GM23338 (cell line): ENCODE results near the gene MIX23. TPM values are rescaled to one million over a fixed set of nuclear protein-coding genes. Genes with fewer than 3 reads are reported as not detected.

Experiments
- ATAC-seq: fragments of 200-7000 bp; cut with Tn5 transposase; 3 replicates; pipeline ENCODE4 v1.9.1; 2020
- DNase-seq: peaks from one replicate; pipeline ENCODE4 v3.0.0-alpha.2; 2015; ENCODE audit warnings: low spot score
- H2AFZ ChIP-seq: fragments of 200-600 bp; sonication (generic); 2 replicates; pipeline ENCODE4 v1.8.0; 2016; ENCODE audit warnings: antibody characterized with exemption, mild to moderate bottlenecking, moderate library complexity
- H3F3A ChIP-seq: fragments of 200-600 bp; sonication (generic); replicated peaks from 2 replicates; pipeline ENCODE4 v1.8.0; 2017; ENCODE audit warnings: antibody characterized with exemption, mixed run types, low read depth
- H3K27ac ChIP-seq: fragments of 200-600 bp; sonication (generic); 2 replicates; pipeline ENCODE4 v1.6.1; 2016; ENCODE audit warnings: low read depth
- H3K27me3 ChIP-seq: fragments of 200-600 bp; sonication (generic); 2 replicates; pipeline ENCODE4 v1.8.0; 2016; ENCODE audit warnings: mild to moderate bottlenecking, mixed run types, moderate library complexity; ENCODE audit not compliant: insufficient read depth
- H3K36me3 ChIP-seq: fragments of 200-600 bp; sonication (generic); 2 replicates; pipeline ENCODE4 v1.8.0; 2016; ENCODE audit warnings: mild to moderate bottlenecking; ENCODE audit not compliant: insufficient read depth
- H3K4me1 ChIP-seq: fragments of 200-600 bp; sonication (generic); 2 replicates; pipeline ENCODE4 v1.8.0; 2016; ENCODE audit warnings: mild to moderate bottlenecking, moderate library complexity; ENCODE audit not compliant: insufficient read depth
- H3K4me2 ChIP-seq: fragments of 200-600 bp; sonication (generic); 2 replicates; pipeline ENCODE4 v1.7.1; 2017; ENCODE audit warnings: mixed run types
- H3K4me3 ChIP-seq: fragments of 200-600 bp; sonication (generic); 2 replicates; pipeline ENCODE4 v1.6.1; 2016; ENCODE audit warnings: mixed run types
- H3K79me2 ChIP-seq: fragments of 200-600 bp; sonication (generic); replicated peaks from 2 replicates; pipeline ENCODE4 v1.8.0; 2017; ENCODE audit warnings: mild to moderate bottlenecking; ENCODE audit not compliant: insufficient read depth
- H3K9me2 ChIP-seq: fragments of 200-600 bp; sonication (generic); 2 replicates; pipeline ENCODE4 v1.8.0; 2017; ENCODE audit not compliant: insufficient read depth
- H4K20me1 ChIP-seq: fragments of 200-600 bp; sonication (generic); replicated peaks from 2 replicates; pipeline ENCODE4 v1.8.0; 2017; ENCODE audit warnings: mild to moderate bottlenecking; ENCODE audit not compliant: insufficient read depth
- H3K27ac Mint-ChIP-seq: 2 replicates; pipeline ENCODE4 v1.8.0; 2020; ENCODE audit warnings: inconsistent platforms, mild to moderate bottlenecking, moderate library complexity, mixed read lengths
- H3K27me3 Mint-ChIP-seq: 3 replicates; pipeline ENCODE4 v1.8.0; 2022; ENCODE audit warnings: low read depth, mild to moderate bottlenecking, moderate library complexity, mixed read lengths, inconsistent platforms; ENCODE audit not compliant: insufficient read depth, poor library complexity
- H3K36me3 Mint-ChIP-seq: 3 replicates; pipeline ENCODE4 v1.8.0; 2021; ENCODE audit warnings: low read depth, mild to moderate bottlenecking, inconsistent platforms, moderate library complexity, mixed read lengths
- H3K4me1 Mint-ChIP-seq: 3 replicates; pipeline ENCODE4 v1.8.0; 2020; ENCODE audit warnings: mild to moderate bottlenecking, inconsistent platforms, mixed read lengths
- H3K4me3 Mint-ChIP-seq: 3 replicates; pipeline ENCODE4 v1.8.0; 2021; ENCODE audit warnings: moderate library complexity, mild to moderate bottlenecking, inconsistent platforms, mixed read lengths
- H3K9me3 Mint-ChIP-seq: 3 replicates; pipeline ENCODE4 v1.8.0; 2020; ENCODE audit warnings: moderate library complexity, mild to moderate bottlenecking, inconsistent platforms, mixed read lengths
- CREB1 ChIP-seq: fragments of 250-450 bp; sonication (Bioruptor Pico); IDR thresholded peaks from 2 replicates; pipeline ENCODE4 v1.5.0; 2020; ENCODE audit warnings: low read depth, mild to moderate bottlenecking, moderate library complexity
- ETS1 ChIP-seq: IDR thresholded peaks from 2 replicates; pipeline ENCODE4 v1.6.1; 2016; ENCODE audit warnings: antibody characterized with exemption
- EZH2 ChIP-seq: fragments of 200-600 bp; sonication (generic); IDR thresholded peaks from one replicate; pipeline ENCODE4 v1.8.0; 2017; ENCODE audit warnings: antibody characterized with exemption, mild to moderate bottlenecking, low read depth; ENCODE audit not compliant: unreplicated experiment
- EZH2phosphoT487 ChIP-seq: fragments of 200-600 bp; sonication (generic); IDR thresholded peaks from one replicate; pipeline ENCODE4 v1.8.1; 2018; ENCODE audit warnings: antibody characterized with exemption; ENCODE audit not compliant: unreplicated experiment
- POLR2AphosphoS5 ChIP-seq: IDR thresholded peaks from 2 replicates; pipeline ENCODE4 v1.6.1; 2016; ENCODE audit warnings: antibody characterized with exemption, low read depth
- STAT1 ChIP-seq: IDR thresholded peaks from one replicate; pipeline ENCODE4 v1.6.1; 2016; ENCODE audit warnings: antibody characterized with exemption; ENCODE audit not compliant: unreplicated experiment
- ZNF114 ChIP-seq: fragments of 250-450 bp; sonication (Bioruptor Pico); IDR thresholded peaks from 2 replicates; pipeline ENCODE4 v1.5.0; 2020; ENCODE audit warnings: mild to moderate bottlenecking, moderate library complexity
- ZNF331 ChIP-seq: fragments of 250-450 bp; sonication (Bioruptor Pico); IDR thresholded peaks from 2 replicates; pipeline ENCODE4 v1.5.0; 2020; ENCODE audit warnings: low read depth, mild to moderate bottlenecking, moderate library complexity
- polyA plus RNA-seq: library from polyadenylated mRNA; unstranded; fragments of >200 nt; fragmentation: Nextera tagmentation; extraction: Ambion mirVana; gene quantifications from 2 replicates; pipeline ENCODE4 v1.2.1, GENCODE V29; 2016
- total RNA-seq: library from RNA; depleted of rRNA; stranded (reverse); fragments of >200 nt; shearing (Covaris generic); gene quantifications from 2 replicates; pipeline ENCODE4 v1.2.3, GENCODE V29; 2014
- TF ChIP-seq, protein P1 (sequence below): fragments of 250-450 bp; sonication (Bioruptor Pico); IDR thresholded peaks from 2 replicates; pipeline ENCODE4 v1.5.0; 2020; ENCODE audit warnings: mild to moderate bottlenecking, moderate library complexity
- TF ChIP-seq, protein P2 (sequence below), 2 experiments: fragments of 200-600 bp in 1 of 2; sonication (generic) in 1 of 2; conservative IDR thresholded peaks; 2 replicates each; pipeline versions ENCODE4 v1.5.1 to v1.6.1; 2016 to 2017; ENCODE audit warnings: antibody characterized with exemption in 2 of 2, low read depth in 2 of 2, mild to moderate bottlenecking in 2 of 2, moderate library complexity in 1 of 2

MIX23 gene
- total and polyA plus RNA-seq, 2 experiments from 2014 or later, result 57.7 to 146 TPM

- TF ChIP-seq, protein P1, sequence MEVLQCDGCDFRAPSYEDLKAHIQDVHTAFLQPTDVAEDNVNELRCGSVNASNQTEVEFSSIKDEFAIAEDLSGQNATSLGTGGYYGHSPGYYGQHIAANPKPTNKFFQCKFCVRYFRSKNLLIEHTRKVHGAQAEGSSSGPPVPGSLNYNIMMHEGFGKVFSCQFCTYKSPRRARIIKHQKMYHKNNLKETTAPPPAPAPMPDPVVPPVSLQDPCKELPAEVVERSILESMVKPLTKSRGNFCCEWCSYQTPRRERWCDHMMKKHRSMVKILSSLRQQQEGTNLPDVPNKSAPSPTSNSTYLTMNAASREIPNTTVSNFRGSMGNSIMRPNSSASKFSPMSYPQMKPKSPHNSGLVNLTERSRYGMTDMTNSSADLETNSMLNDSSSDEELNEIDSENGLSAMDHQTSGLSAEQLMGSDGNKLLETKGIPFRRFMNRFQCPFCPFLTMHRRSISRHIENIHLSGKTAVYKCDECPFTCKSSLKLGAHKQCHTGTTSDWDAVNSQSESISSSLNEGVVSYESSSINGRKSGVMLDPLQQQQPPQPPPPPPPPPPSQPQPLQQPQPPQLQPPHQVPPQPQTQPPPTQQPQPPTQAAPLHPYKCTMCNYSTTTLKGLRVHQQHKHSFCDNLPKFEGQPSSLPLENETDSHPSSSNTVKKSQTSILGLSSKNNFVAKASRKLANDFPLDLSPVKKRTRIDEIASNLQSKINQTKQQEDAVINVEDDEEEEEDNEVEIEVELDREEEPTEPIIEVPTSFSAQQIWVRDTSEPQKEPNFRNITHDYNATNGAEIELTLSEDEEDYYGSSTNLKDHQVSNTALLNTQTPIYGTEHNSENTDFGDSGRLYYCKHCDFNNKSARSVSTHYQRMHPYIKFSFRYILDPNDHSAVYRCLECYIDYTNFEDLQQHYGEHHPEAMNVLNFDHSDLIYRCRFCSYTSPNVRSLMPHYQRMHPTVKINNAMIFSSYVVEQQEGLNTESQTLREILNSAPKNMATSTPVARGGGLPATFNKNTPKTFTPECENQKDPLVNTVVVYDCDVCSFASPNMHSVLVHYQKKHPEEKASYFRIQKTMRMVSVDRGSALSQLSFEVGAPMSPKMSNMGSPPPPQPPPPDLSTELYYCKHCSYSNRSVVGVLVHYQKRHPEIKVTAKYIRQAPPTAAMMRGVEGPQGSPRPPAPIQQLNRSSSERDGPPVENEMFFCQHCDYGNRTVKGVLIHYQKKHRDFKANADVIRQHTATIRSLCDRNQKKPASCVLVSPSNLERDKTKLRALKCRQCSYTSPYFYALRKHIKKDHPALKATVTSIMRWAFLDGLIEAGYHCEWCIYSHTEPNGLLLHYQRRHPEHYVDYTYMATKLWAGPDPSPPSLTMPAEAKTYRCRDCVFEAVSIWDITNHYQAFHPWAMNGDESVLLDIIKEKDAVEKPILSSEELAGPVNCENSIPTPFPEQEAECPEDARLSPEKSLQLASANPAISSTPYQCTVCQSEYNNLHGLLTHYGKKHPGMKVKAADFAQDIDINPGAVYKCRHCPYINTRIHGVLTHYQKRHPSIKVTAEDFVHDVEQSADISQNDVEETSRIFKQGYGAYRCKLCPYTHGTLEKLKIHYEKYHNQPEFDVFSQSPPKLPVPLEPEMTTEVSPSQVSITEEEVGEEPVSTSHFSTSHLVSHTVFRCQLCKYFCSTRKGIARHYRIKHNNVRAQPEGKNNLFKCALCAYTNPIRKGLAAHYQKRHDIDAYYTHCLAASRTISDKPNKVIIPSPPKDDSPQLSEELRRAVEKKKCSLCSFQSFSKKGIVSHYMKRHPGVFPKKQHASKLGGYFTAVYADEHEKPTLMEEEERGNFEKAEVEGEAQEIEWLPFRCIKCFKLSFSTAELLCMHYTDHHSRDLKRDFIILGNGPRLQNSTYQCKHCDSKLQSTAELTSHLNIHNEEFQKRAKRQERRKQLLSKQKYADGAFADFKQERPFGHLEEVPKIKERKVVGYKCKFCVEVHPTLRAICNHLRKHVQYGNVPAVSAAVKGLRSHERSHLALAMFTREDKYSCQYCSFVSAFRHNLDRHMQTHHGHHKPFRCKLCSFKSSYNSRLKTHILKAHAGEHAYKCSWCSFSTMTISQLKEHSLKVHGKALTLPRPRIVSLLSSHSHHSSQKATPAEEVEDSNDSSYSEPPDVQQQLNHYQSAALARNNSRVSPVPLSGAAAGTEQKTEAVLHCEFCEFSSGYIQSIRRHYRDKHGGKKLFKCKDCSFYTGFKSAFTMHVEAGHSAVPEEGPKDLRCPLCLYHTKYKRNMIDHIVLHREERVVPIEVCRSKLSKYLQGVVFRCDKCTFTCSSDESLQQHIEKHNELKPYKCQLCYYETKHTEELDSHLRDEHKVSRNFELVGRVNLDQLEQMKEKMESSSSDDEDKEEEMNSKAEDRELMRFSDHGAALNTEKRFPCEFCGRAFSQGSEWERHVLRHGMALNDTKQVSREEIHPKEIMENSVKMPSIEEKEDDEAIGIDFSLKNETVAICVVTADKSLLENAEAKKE (CRISPR knock-in tag), result no peak
- no peak for TF ChIP-seq CREB1
- no peak for TF ChIP-seq ZNF114 (CRISPR knock-in tag)
- TF ChIP-seq EZH2phosphoT487, result no peak
- no peak for TF ChIP-seq EZH2
- TF ChIP-seq, protein P2, sequence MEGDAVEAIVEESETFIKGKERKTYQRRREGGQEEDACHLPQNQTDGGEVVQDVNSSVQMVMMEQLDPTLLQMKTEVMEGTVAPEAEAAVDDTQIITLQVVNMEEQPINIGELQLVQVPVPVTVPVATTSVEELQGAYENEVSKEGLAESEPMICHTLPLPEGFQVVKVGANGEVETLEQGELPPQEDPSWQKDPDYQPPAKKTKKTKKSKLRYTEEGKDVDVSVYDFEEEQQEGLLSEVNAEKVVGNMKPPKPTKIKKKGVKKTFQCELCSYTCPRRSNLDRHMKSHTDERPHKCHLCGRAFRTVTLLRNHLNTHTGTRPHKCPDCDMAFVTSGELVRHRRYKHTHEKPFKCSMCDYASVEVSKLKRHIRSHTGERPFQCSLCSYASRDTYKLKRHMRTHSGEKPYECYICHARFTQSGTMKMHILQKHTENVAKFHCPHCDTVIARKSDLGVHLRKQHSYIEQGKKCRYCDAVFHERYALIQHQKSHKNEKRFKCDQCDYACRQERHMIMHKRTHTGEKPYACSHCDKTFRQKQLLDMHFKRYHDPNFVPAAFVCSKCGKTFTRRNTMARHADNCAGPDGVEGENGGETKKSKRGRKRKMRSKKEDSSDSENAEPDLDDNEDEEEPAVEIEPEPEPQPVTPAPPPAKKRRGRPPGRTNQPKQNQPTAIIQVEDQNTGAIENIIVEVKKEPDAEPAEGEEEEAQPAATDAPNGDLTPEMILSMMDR (conservative IDR thresholded peaks at IDR 0.05; ENCODE audit: low read depth in 2 of 2), result no peak
- TF ChIP-seq ZNF331 (CRISPR knock-in tag), result no peak
Measured at GRCh38 chr3:122353215-122353614, 29.8 kb downstream of the MIX23 start (continued).

- Mint-ChIP-seq H3K4me3 (no peak overlapping the region), H3K27ac (no peak overlapping the region), H3K4me1 (no peaks in the 10 kb centered on the region), H3K27me3 (no peaks in the 10 kb centered on the region), H3K9me3 (peaks cover 4% of the 10 kb centered on the region; the same call in 1 of the 3 replicates), H3K36me3 (no peaks in the 10 kb centered on the region)
- no peaks in the 10 kb centered on the region for H3K79me2 ChIP-seq
- DNase-seq (no peak), ATAC-seq (no peak)
- no peaks in the 10 kb centered on the region for H3K27me3 ChIP-seq
- H3K9me2 ChIP-seq, result no peaks in the 10 kb centered on the region
- H3K4me2 ChIP-seq, result no peak overlapping the region
- H3K4me3 ChIP-seq, result no peak overlapping the region
- H4K20me1 ChIP-seq, result no peaks in the 10 kb centered on the region
- H3K4me1 ChIP-seq, result no peaks in the 10 kb centered on the region
- H3F3A ChIP-seq, result no peaks in the 10 kb centered on the region
- TF ChIP-seq STAT1 (no peak), CREB1 (no peak), ETS1 (no peak), POLR2AphosphoS5 (no peak)
- H2AFZ ChIP-seq, result no peak overlapping the region
- no peak overlapping the region for H3K27ac ChIP-seq
- H3K36me3 ChIP-seq, result no peaks in the 10 kb centered on the region
Measured at GRCh38 chr3:122351612-122352011, 31.4 kb downstream of the MIX23 start.
